Lung (tissue), 12 donors: ENCODE measurements around the gene MAPKBP1. TPM values are rescaled to one million over a fixed set of nuclear protein-coding genes. Genes with fewer than 3 reads are reported as not detected.

Experiments used
- ATAC-seq: fragments of 200-7000 bp; cut with Tn5 transposase; one replicate; pipeline ENCODE4 v1.9.1; 2020; ENCODE audit warnings: moderate number of reproducible peaks; ENCODE audit not compliant: insufficient read depth, low FRiP score
- DNase-seq, 3 donors: peaks; one replicate each; pipeline ENCODE4 v3.0.0-alpha.2; 2013 to 2017
- H3K27ac ChIP-seq, 2 donors: one replicate each; pipeline ENCODE4 v1.5.1; 2013; ENCODE audit warnings: mild to moderate bottlenecking in 2 of 2, moderate library complexity in 2 of 2, control low read depth in 1 of 2, inconsistent platforms in 1 of 2, low read depth in 1 of 2, low read length in 1 of 2
- H3K27me3 ChIP-seq, 3 donors: one replicate each; pipeline ENCODE4 v1.5.1; 2013; ENCODE audit warnings: low read length in 2 of 3; ENCODE audit not compliant: control insufficient read depth in 3 of 3, insufficient read depth in 3 of 3
- H3K36me3 ChIP-seq, 4 donors: one replicate each; pipeline ENCODE4 v1.5.1; 2013; ENCODE audit warnings: low read length in 4 of 4, mild to moderate bottlenecking in 1 of 4, moderate library complexity in 1 of 4; ENCODE audit not compliant: control insufficient read depth in 4 of 4, insufficient read depth in 4 of 4
- H3K4me1 ChIP-seq, 5 donors: one replicate each; pipeline ENCODE4 v1.5.1; 2013; ENCODE audit warnings: low read length in 5 of 5, mild to moderate bottlenecking in 2 of 5, moderate library complexity in 1 of 5; ENCODE audit not compliant: control insufficient read depth in 5 of 5, insufficient read depth in 5 of 5
- H3K4me3 ChIP-seq: one replicate; pipeline ENCODE4 v1.5.1; 2013; ENCODE audit warnings: mild to moderate bottlenecking, control low read depth, moderate library complexity
- H3K9ac ChIP-seq, 2 donors: one replicate each; pipeline ENCODE4 v1.5.1; 2013; ENCODE audit warnings: low read length in 2 of 2, control low read depth in 1 of 2; ENCODE audit not compliant: insufficient read depth in 1 of 2
- H3K9me3 ChIP-seq, 4 donors: one replicate each; pipeline ENCODE4 v1.5.1; 2013; ENCODE audit warnings: low read length in 3 of 4, mild to moderate bottlenecking in 1 of 4, moderate library complexity in 1 of 4; ENCODE audit not compliant: control insufficient read depth in 4 of 4, insufficient read depth in 3 of 4
- whole genome bisulfite sequencing, 2 donors: extraction: QIAGEN DNeasy Blood & Tissue Kit; methylation state at CpG; one replicate each; pipeline ENCODE4 v1.1.7; 2013; 5-methylcytosine and 5-hydroxymethylcytosine counted together
- polyA plus RNA-seq, 2 donors: library from polyadenylated mRNA; stranded (reverse); fragments of 200-250 nt; gene quantifications; one replicate each; pipeline ENCODE4 v1.2.1, GENCODE V29; 2013
- total RNA-seq, 2 donors: library from RNA; depleted of rRNA in 1 of 2; stranded (reverse); fragments of >200 nt in 1 of 2; gene quantifications; one replicate each; pipeline ENCODE4 v1.2.1, GENCODE V29; 2014 to 2021
- TF ChIP-seq, protein P1 (sequence below): IDR thresholded peaks from 2 replicates; pipeline ENCODE4 v1.5.1; 2012; ENCODE audit warnings: mild to moderate bottlenecking; ENCODE audit errors: control extremely low read depth, extremely low read depth
- donor health status: control.
- donor health status: control.
- donor health status: Bipolar disorder and iron deficiency.
- donor health status: healthy.
- donor health status: DM: yes; HTN: yes; CAD: no.

MAPKBP1 gene
- total and polyA plus RNA-seq, 4 donors: 7.2 to 25.7 (median 16.4) TPM

GRCh38 chr15:41809121-41809520, 34.8 kb downstream of the MAPKBP1 start:
- no peak overlapping the region for H3K27ac ChIP-seq
- H3K9me3 ChIP-seq: no peaks in the 10 kb centered on the region
- WGBS, 2 donors: 72 to 83% methylated on average over 2 of the region's 2 CpGs
- H3K4me3 ChIP-seq: no peak overlapping the region
- H3K27me3 ChIP-seq: no peaks in the 10 kb centered on the region
- peaks cover 0 to 21% (median 10%) of the 10 kb centered on the region in 4 donors for H3K36me3 ChIP-seq
- DNase-seq (no peak), ATAC-seq (no peak)
- H3K9ac ChIP-seq: no peak overlapping the region
- TF ChIP-seq, protein P1, sequence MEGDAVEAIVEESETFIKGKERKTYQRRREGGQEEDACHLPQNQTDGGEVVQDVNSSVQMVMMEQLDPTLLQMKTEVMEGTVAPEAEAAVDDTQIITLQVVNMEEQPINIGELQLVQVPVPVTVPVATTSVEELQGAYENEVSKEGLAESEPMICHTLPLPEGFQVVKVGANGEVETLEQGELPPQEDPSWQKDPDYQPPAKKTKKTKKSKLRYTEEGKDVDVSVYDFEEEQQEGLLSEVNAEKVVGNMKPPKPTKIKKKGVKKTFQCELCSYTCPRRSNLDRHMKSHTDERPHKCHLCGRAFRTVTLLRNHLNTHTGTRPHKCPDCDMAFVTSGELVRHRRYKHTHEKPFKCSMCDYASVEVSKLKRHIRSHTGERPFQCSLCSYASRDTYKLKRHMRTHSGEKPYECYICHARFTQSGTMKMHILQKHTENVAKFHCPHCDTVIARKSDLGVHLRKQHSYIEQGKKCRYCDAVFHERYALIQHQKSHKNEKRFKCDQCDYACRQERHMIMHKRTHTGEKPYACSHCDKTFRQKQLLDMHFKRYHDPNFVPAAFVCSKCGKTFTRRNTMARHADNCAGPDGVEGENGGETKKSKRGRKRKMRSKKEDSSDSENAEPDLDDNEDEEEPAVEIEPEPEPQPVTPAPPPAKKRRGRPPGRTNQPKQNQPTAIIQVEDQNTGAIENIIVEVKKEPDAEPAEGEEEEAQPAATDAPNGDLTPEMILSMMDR: no peak
- peaks cover 0 to 5% (median 0%) of the 10 kb centered on the region in 5 donors for H3K4me1 ChIP-seq

DNA sequence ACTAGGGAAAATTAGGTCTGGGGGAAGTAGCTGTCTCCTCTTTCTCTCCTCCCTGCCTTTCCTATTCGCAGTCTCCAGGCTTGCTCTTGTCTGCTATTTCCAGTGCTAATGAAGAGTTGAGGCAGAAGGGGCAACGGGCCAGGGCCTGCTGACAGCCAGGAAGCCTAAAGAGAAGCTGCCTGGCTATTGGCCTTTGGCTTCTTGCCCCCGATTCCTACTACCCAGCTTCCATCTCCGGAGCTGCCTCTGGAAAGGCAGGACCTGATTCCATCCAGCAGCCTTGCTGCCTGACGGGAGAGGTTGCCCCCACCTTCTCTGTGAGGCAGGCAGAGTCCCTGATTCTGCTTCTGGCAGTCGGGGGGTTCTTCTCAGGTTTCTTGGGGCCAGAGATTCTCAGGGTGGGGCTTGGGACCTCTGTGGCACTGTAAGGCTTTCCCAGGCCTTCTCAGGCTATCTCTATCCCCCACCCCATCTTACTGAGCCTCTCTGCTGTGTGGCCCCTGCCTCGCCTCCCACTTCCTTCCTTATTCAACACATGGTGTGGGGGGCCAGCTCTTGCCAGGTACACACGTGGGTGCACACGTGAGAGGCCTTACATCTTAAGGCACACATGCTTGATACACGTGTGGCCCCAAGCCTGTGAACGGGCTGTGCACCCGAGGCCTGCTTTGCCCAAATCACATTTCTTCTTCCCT, 35.4 kb downstream of the MAPKBP1 start:
- no peak overlapping the region for H3K27ac ChIP-seq
- DNase-seq (no peak), ATAC-seq (no peak)
- H3K4me1 ChIP-seq: peaks cover 0 to 3% (median 0%) of the 10 kb centered on the region in 5 donors
- H3K9ac ChIP-seq: no peak overlapping the region
- H3K9me3 ChIP-seq: no peaks in the 10 kb centered on the region
- H3K27me3 ChIP-seq: no peaks in the 10 kb centered on the region
- 48 to 69% methylated on average over 12 of the region's 12 CpGs for WGBS, 2 donors
- TF ChIP-seq, protein P1: no peak
- H3K36me3 ChIP-seq: peaks cover 0 to 22% (median 11%) of the 10 kb centered on the region in 4 donors
- H3K4me3 ChIP-seq: no peak overlapping the region

- no peak overlapping the region for H3K9ac ChIP-seq
- no peaks in the 10 kb centered on the region for H3K27me3 ChIP-seq
- TF ChIP-seq, protein P1: no peak
- DNase-seq: no peak
- 93 to 96% methylated on average over 5 of the region's 5 CpGs for WGBS, 2 donors
- no peak overlapping the region for H3K4me3 ChIP-seq
- H3K4me1 ChIP-seq: no peaks in the 10 kb centered on the region
- no peak overlapping the region for H3K27ac ChIP-seq
- ATAC-seq: no peak
- H3K36me3 ChIP-seq: peaks cover 0 to 29% (median 10%) of the 10 kb centered on the region in 4 donors
- no peaks in the 10 kb centered on the region for H3K9me3 ChIP-seq
Observed at GRCh38 chr15:41810651-41811431, 36.6 kb downstream of the MAPKBP1 start.
